ENCODE measurements around the gene TRPM1. TPM values are rescaled to one million over a fixed set of nuclear protein-coding genes. Genes with fewer than 3 reads are reported as not detected.

The TRPM1 gene
- total RNA-seq (2014; rRNA removed; shearing (Covaris generic)) = 0.03 TPM in 1 of 2 replicates, not detected in the other
- not detected in 2 replicates for polyA plus RNA-seq (2015; cell fraction: cytosol; rRNA removed)
- not detected in 2 replicates for polyA plus RNA-seq (2015; cell fraction: nucleus; rRNA removed)

DNA sequence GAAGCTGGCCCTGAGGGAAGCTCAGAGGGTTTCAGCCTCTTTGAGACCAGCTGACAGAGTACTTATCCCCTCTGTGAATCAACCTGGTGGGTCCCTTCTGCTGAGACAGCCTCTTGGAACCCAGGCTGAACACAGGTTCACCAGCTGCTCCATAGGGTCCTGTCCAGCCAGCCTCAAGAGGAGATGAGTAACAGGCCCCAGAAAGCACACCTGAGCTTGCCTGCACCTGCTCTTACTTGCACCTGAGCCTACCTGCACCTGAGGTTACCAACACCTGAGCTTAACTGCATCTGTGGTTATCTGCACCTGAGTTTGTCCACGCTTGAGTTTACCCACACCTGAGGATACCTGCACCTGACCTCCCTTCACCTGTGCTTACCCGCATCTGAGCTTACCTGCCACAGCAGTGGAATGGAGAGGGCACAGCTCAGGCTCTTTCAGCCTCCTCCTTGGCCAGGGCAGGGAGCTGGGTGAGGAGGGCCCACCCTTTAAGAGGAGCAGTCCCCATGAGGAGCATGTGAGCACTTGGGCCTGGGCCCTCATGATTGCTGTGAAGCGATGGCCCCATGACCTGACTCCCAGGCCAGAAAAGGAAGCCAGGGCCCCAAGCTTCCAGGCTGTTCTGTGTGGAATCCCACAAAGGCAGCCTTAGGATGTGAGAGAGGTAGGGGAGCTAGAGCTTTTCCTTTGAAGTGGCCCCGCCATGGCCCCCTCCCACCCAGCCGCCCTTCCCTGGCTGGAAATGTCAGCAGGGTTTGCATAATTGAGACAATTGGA lies at the start of gene TRPM1:
TSS of gene TRPM1 (minus strand) at position 464 of the 777 bp plus-strand sequence. CDS start 20,370 bp downstream, outside the sequence.
- DNase-seq (ENCODE audit: low read depth) = no peak

DNA sequence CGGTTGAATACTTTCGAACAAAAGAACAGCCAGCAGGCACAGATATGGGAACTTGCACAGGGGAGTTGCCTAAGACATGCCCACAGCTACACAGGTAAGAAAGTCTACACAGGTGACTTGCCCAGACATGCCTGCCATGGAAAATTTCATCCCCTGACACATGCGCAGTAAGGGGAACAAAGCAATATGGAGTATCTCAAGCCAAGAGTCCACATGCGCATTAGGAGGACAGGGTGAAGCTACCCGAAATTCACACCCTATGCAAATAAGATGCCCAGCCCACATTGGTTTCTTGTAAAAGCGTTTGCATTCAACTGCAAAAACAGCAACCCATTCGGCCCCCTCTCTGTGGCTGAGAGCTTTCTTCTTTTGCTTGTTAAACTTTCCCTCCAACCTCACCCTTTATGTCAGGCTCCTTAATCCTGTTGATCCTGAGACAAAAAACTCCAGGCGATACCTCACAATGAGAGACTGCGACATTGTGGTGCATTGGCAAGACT lies 49.3 kb upstream of the TRPM1 start:
- DNase-seq (ENCODE audit: low read depth) = no peak

DNA sequence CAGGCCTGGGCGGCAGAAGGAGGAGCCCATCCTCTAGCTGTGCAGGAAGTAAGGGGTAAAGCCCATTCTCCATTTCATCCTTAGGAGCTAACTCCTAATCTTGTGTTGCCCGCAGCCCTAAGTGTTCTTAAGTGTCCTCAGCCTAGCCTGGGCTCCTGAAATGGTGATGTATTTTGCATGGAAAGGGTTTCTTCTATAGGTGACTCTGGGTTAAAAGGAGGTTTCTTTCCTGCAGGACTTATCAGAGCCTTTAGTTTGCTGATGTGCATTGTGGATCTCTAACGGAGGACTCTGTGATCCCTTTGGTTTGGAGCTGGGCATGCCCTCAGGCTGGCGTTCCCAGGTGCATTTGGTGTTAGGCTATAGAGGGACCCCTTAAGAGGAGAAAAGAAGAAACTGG lies 48.5 kb upstream of the TRPM1 start:
- DNase-seq (ENCODE audit: low read depth) = no peak

DNA sequence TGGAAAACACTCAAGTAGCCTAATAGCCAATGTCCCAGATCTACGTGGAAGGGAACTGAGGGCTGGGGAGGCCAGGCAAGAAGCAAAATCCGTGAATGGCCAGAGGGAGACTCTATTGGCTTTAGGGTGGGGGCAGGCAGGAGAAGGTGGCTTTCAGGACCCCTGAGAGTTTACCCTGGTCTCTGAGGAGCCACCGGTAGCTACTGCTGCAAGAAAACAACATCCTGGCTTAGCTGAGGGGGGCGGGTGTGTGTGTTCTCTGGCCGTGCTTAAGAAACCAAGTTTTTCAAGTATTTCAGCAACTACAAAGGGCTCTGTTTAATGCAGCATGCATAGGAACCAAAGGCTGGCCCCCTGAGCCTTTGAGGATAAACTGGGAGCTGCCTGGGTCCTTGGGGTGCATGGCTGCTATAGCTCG lies 47.6 kb upstream of the TRPM1 start:
- no peak for DNase-seq (ENCODE audit: low read depth)

DNA sequence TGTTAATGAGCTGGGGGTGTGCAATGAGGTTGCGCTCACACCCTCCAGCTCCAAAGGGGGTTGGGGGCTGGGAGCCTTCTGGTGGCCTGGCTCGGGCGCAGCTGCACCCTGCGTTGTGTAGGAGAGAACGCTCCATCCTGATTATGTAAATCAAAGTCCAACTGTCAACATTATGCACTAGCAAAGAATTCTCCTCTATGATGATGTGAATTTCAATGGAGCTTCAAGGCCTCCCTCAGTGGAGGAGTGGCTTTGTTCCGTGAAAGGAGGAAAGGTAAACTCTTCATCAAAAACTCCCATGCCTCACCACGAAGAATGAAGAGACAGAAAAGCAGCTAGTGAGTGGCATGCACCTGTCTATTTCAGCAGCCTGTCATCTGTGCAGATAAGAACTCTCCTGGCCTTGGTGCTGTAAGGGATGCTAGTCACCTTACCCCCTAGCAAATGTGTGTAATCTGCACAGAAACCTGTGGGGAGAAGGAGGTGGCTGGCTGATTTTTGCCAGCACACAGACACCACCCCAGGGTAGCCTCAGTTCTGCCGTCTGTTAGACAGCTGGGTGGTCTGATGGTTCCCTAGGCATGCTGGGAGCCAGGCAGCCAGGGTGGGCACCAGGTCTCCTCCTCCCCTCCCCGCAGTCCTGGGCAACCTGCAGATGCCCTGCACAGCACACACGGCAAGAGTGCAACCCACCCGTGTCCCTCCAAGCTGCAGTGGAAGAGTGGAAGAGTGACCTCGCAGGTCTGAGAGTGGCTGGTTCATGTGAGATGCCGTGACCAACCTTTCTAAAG lies 47.0 kb upstream of the TRPM1 start:
- no peak for DNase-seq (ENCODE audit: low read depth)

DNA sequence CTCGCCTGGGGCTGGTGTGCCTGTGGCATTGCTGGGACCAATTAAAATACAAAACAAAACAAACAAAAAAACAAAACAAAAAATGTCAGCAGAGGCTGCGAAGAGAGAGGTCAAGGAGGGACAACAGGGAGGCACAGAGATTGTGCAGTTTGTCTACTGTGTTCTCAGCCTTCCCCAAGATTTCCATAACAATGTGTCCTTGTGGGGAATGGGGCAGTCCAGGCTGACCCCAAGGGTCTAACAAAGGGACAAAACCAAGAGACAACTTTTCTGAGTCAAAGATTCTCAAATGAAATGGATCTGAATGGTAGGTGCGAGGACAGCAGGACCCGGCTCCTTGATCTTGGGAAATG lies 46.4 kb upstream of the TRPM1 start:
- no peak for DNase-seq (ENCODE audit: low read depth)

DNA sequence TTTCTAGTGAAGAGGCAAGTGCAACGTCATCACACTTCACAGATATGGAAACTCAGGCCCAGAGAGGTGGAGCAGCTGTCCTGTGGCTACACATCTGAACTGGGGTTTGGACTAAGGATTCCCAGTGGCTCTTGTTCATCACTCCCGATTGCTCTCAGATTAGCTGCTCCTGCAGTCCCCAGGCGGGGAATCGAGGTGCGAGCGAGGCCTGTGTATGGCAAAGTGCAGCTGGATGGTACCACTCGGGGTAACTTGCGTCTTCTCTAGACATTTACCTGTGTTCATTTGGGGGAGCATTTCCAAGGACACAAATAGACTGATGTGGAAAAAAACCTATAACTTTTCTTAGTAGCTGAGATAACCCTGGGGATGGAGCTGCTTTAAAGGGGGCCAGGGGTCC lies 45.9 kb upstream of the TRPM1 start:
- no peak for DNase-seq (ENCODE audit: low read depth)

DNA sequence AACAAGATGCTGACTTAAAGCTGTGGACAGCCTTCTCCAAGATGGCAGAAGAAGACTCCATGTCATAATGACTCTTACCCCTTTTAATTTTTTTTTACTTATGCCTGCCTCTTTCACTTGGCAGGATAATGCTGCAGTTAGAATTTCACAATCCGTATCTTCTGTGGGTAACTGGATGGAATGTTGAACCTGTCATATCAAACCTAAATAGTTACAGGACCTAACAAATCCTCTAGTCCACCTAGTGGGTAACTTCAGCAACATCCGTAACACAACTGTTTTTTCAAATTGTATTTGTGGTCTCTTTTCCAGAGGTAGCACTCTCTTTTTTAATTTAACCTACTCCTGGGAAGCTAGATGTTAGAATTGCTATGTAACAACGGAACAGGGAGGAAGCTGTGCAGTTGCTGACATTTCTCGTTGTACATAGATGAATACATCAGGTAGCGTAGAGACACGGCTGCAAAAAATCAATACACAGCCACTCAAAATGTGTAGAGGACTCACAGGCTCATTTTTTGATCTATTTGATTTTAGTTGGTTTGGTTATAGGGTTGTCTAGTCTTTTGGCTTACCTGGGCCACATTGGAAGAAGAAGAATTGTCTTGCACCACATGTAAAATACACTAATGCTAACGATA lies 43.9 kb upstream of the TRPM1 start:
- DNase-seq (ENCODE audit: low read depth) = peak; percentile 17

DNA sequence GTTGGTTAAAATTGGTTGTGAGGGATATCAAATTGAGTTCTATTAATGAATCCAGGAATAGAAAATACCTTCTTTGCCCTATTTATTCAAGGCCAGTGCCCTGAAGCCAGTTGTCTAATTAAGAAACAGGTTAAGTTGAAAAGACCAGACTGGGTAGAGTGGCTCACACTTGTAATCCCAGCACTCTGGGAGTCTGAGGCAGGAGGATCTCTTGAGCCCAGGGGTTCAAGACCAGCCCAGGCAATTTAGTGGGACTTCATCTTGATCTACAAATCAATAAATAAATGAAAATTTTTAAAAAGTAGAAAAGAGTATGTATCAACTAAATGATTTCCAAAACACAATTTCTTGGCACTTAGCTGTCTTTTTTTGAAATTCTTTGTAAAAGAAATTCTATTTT lies 40.3 kb upstream of the TRPM1 start:
- DNase-seq (ENCODE audit: low read depth) = no peak

DNA sequence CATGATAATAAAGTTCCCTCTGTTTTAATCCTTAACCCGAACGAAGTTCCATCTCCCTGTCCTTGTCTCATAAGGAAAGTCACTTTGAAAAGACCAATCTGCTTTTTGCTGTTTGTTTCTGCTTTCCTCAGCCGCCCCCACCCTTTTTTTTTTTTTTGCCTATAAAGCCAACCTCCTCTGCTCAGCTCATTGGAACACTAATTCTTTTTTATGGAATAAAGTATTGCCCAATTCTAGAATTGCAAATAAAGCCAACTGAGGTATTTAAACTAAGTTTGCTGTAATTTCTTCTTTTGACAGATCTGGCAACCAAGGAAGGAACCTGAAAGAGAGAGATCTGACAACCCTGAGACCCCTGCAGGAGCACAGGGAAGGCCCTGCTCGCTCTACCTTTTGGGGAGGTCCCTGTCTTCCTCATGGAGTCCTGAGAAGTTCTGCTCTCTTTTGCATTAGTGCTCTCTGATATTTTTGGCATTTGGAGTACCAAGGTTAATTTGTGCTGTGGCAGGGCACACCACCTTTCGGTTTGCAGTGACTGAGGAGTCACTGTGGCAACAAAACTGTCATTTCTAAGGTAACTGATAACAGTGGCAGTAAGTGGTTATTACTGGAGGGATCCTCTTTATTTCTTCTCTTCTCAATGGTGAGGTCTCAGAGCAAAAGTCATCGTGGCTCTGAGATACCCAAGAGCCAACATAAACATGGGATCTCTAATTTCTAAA lies 35.2 kb upstream of the TRPM1 start:
- no peak for DNase-seq (ENCODE audit: low read depth)

DNA sequence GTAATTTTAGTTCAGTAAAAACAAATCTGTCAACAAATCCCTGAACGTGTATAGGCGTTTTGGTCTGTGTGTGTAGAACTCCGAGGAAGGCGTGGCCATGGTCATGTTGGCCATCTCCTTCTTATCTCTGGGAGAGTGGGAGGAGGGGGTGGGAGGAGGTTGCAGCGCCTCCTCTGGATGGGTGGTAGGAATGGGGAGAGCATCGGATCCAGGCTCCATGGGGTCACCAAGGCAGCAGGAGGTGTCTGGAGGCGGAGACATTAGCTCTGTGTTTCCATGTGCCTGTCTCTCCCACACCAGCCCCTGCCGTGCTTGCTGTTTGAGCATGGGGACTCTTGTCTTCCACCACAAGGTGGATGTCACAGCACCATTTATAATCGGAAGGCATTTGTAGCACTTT lies 34.5 kb upstream of the TRPM1 start:
- DNase-seq (ENCODE audit: low read depth) = peak; percentile 32

DNA sequence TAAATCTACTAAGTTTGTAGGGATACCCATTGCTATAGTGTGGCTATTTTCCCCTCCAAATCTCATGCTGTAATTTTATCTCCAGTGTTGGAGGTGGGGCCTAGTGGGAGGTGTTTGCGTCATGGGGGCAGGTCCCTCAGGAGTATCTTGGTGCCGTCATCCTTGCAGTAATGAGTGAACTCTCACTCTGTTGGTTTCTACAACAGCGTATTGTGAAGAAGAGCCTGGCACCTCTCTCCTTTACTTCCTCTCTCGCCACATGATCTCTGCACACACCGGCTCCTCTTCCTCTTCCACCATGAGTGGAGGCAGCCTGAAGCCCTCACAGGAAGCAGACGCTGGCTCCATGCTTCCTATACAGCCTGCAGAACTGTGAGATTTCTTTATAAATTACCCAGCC lies 34.0 kb upstream of the TRPM1 start:
- DNase-seq (ENCODE audit: low read depth) = peak; percentile 17

DNA sequence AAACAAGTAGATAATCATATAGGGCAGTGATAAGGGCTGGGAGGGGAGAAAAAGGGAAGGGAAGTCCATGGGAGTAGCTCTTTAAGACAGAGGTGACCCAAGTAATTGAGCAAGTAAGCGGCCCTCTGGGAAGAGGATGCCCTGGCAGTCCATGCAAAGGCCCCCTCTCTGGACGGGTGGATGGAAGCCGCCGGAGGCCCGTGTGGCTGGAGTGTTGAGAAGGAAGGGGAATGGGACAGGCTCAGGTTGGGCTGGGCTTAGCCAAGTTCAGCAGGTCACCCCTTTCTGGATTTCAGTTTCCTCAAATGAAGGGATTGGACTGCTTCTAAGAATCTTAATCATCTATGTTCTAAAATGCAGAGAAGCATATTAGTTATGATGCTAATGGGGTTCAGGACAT lies 32.4 kb upstream of the TRPM1 start:
- DNase-seq (ENCODE audit: low read depth) = no peak

DNA sequence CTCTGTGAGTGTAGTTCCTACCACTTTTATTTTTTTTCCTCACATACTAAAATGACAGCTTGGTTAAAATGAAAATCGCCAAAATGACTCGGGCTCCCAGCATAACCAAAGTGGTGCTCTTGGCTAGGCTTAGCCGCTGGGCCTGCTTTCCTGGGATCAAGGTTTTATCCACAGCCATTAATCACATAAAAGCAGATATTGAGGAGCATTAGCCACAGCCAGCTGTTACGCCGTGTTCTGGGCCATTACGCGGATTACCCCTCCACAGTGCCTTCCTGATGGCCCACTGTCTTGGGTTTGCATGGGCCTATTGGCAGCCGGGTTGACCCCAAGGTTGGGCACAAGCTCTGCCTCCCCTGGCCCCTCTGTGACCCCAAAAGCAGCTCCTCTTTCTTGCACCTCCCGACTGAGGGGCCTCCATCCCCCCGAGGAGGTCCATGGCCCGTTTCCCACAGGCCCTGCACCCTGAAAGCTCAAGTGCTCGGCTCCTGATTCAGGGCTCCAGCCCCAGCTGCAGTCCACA lies 30.4 kb upstream of the TRPM1 start:
- DNase-seq (ENCODE audit: low read depth) = no peak

DNA sequence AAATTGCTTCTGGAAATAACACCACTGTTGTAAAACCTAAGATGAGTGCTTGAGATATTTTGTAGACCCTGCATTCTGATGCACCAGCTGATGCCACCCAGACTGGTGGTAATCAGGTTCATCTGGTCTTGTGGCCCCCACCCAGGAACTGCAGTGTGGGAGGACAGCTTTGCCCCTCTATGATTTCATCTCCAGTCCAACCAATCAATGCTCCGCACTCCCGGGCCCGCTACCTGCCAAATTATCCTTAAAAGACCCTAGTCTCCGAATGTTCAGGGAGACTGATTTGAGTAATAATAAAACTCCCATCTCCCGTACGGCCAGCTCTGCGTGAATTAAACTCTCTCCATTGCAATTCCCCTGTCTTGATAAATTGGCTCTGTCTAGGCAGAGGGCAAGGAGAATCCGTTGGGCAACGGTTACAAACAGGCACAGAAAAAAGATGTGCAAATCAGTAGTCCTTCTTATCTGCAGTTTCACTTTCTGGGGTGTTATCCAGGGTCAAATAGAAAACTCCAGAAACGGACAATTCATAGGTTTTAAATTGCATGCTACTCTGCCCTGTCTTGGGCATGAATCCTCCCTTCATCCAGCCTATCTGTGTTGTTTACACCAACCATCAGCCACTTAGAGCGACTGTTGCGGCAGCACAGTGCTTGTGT lies 29.2 kb upstream of the TRPM1 start:
- DNase-seq (ENCODE audit: low read depth) = no peak

DNA sequence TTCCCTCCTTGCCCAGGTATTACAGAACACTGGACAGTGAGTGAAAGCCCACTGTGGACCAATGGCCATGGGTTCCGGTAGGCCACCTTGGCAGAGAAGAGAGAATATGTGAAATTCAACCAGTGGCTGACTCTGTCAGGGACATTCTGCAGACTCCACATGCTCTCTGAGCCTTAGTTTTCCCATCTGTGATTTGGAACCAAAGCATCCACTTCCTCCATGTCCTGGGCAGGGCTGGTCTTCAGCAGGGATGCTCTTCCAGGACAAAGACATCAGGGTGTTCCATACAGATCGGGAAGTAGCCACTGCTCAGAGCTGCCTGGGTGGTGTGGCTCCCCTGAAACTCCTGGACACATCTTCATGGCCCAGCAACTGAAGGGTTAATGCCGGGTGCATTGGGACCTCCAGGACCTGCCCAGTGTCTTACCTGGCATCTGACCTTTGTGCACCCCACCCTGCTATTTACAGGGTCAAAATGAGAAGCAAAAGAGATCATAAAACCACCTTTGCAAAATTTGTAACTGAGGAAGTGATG lies 28.3 kb upstream of the TRPM1 start:
- DNase-seq (ENCODE audit: low read depth) = no peak

DNA sequence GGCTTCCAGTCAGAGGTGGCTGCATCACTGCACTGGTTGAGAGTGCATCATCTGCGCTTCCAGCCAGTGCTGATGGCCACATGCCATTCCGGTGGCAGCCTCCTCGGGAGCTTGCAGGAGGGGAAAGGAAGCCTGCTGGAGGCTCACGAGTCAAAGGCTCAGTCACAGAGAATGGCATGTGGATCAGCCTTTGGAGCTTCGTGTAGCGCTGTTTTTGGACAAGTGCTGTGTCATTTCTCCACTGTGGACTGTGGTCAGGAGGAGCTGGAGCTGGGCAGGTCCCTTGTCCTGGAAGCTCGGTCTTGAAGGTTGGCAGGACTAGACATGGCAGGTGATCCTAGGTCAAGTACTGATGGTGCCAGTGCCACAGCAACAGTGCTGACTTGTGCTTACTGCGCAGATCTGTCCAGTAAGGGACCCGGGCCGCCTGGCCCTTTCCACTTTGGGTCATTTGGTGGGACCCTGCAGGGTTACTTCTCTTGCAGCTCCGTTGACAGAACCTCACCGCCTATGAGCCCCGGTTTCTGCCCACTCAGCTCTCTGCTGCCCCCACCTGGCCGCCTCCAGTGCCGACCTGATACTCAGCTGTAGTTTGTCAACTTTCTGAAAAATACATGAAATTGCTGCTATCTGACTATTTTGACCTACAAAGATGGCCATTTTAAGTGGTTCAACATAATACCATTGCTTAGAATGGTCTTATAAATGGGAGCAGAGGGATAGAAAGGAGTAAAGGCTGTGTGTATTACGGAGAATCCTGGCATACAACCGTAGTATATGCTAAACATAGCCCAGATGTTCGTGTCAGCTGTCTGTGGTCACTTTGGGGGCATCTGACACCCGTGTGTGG lies 27.6 kb upstream of the TRPM1 start:
- peak; percentile 43 for DNase-seq (ENCODE audit: low read depth)

DNA sequence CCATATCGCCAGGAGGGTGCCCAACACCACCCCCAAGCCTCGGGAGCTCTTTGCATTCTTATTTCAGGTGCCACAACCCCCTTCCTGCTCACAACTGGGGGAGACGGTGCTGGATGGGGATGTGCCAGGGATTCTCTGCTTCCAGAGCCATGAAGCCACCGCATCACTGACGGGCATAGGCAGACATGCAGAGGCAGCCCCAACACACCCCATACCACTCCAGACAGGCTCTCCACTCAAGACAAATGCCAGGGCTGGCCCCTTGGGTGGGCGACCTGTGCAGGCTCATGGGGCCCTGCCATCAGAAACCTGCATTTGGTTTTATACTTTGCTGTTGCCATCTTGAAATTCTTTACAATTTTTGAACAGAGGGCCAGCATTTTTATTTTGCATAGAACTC lies 27.0 kb upstream of the TRPM1 start:
- DNase-seq (ENCODE audit: low read depth) = no peak

DNA sequence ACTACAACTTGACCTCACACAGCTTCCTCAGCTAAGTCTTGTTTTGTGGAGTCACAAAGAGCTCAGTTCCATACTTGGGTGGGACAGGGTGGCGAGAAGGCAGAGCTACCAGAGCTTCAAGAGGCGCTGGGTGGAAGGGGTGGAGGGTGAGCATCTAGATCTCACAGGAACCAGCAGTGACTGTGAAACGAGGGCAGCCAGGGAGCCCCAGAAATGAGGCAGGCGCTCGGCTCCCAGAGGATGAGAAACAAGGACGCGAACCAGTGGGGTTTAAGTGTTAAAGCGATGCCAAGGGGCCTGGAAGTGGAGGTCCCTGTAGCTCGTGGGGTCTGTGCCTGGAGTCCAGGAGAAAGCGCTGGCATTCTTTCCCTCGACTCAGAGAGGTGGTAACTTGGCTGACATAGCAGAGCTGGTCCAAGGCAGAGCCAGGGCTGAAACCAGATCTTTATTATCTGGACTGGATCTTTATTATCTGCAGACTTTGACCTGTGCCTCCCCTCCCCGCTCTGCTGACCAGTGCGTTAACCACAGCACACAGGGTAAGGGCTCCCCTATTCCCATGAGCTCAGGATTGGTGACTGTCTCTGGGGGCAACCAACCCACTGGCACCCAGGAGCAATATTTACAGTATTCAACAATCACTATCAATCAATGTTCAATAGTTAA lies 26.2 kb upstream of the TRPM1 start:
- no peak for DNase-seq (ENCODE audit: low read depth)

All from HT1080 (cell line).